ENCODE measurements around the gene UST. TPM values are rescaled to one million over a fixed set of nuclear protein-coding genes. Genes with fewer than 3 reads are reported as not detected.

UST gene
- 12.9 TPM for total RNA-seq

GRCh38 chr6:148746363-148747144 is at the start of gene UST:
UST (plus strand) TSS chr6:148747030; CDS start chr6:148747431, 401 bp downstream.

Data from diencephalon (tissue), 1 donor.